ACC112 (cell line): Measurements from ENCODE around the gene BRAF.
"Not testable (repeated sequence)": the region's sequence is repeated elsewhere in the genome, so short reads cannot be mapped to it uniquely, and the experiment has no call there.

Experiments used
- H2AFZ ChIP-seq: fragments of 200-600 bp; sonication (generic); one replicate; pipeline ENCODE4 v1.6.0; 2017; ENCODE audit warnings: antibody characterized with exemption, low read length; ENCODE audit not compliant: unreplicated experiment
- H3K27ac ChIP-seq: fragments of 200-600 bp; sonication (generic); 2 replicates; pipeline ENCODE4 v1.5.1; 2014; ENCODE audit warnings: low read depth, mild to moderate bottlenecking, antibody characterized with exemption, low read length, moderate library complexity
- H3K27me3 ChIP-seq: fragments of 200-600 bp; sonication (generic); 2 replicates; pipeline ENCODE4 v1.6.1; 2014; ENCODE audit warnings: mild to moderate bottlenecking, antibody characterized with exemption, low read length, moderate library complexity, mixed read lengths; ENCODE audit not compliant: insufficient read depth
- H3K36me3 ChIP-seq: fragments of 200-600 bp; sonication (generic); 2 replicates; pipeline ENCODE4 v1.6.1; 2016; ENCODE audit warnings: mild to moderate bottlenecking, antibody characterized with exemption, low read length, moderate library complexity, mixed read lengths; ENCODE audit not compliant: insufficient read depth
- H3K4me1 ChIP-seq: fragments of 200-600 bp; sonication (generic); one replicate; pipeline ENCODE4 v1.6.1; 2016; ENCODE audit warnings: low read length, mixed read lengths; ENCODE audit not compliant: insufficient read depth, unreplicated experiment, control insufficient read depth
- H3K4me3 ChIP-seq: fragments of 200-600 bp; sonication (generic); 2 replicates; pipeline ENCODE4 v1.5.1; 2014; ENCODE audit warnings: mild to moderate bottlenecking, low read depth, low read length
- H3K79me2 ChIP-seq: fragments of 200-600 bp; sonication (generic); one replicate; pipeline ENCODE4 v1.6.0; 2016; ENCODE audit warnings: low read length; ENCODE audit not compliant: control insufficient read depth, unreplicated experiment, insufficient read depth

The BRAF gene

GRCh38 chr7:140722254-140722653 is 202.5 kb downstream of the BRAF start:
- Histone ChIP-seq H3K4me3 (no peak overlapping the region), H3K79me2 (no peaks in the 10 kb centered on the region), H3K27ac (no peak overlapping the region), H3K27me3 (no peaks in the 10 kb centered on the region), H2AFZ (no peak overlapping the region), H3K4me1 (no peaks in the 10 kb centered on the region), H3K36me3 (no peaks in the 10 kb centered on the region)

GRCh38 chr7:140719721-140720120 is 205.0 kb downstream of the BRAF start:
- Histone ChIP-seq H2AFZ (no peak overlapping the region), H3K36me3 (no peaks in the 10 kb centered on the region), H3K27me3 (no peaks in the 10 kb centered on the region), H3K4me3 (no peak overlapping the region), H3K27ac (no peak overlapping the region), H3K79me2 (no peaks in the 10 kb centered on the region), H3K4me1 (no peaks in the 10 kb centered on the region)

DNA sequence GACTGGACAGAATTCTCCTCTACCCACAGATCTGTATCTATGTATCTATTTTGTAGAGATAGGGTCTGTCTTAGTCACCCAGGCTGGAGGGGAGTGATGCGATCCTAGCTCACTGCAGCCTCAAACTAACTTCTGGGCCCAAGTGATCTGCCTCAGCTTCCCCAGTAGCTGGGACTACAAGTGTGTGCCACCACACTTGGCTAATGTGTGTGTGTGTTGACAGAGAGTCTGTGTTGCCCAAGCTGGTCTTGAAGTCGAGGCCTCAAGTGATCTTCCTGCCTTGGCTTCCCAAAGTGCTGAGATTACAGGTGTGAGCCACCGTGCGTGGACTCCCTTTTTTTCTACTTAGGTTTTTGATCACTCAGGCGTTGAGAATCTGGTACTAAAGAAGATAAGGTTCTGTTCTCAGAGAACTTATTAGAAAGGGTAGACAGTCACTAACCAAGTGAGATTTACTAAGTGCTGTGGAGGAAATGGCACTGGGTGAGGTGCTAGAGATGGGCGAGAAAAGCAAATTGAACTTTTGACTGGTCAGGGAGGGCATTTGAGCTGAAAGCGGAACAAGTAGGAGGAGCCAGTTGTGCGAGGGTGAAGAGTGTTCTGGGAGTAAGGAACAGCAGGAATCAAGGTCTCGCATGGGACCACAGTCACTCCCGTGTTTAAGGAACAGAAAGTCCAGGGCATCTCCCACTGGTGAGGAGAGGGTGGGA is 210.2 kb downstream of the BRAF start:
- H3K79me2 ChIP-seq = no peaks in the 10 kb centered on the region
- H3K36me3 ChIP-seq = peaks cover 3% of the 10 kb centered on the region; the same call in 1 of the 2 replicates
- no peak overlapping the region for H2AFZ ChIP-seq
- H3K4me3 ChIP-seq = no peak overlapping the region
- H3K27me3 ChIP-seq = no peaks in the 10 kb centered on the region
- H3K4me1 ChIP-seq = no peaks in the 10 kb centered on the region
- H3K27ac ChIP-seq = no peak overlapping the region

DNA sequence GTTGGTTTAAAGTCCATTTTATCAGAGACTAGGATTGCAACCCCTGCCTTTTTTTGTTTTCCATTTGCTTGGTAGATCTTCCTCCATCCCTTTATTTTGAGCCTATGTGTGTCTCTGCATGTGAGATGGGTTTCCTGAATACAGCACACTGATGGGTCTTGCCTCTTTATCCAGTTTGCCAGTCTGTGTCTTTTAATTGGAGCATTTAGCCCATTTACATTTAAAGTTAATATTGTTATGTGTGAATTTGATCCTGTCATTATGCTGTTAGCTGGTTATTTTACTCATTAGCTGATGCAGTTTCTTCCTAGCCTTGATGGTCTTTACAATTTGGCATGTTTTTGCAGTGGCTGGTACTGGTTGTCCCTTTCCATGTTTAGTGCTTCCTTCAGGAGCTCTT is 212.3 kb downstream of the BRAF start:
- H3K27ac ChIP-seq = not testable (repeated sequence)

DNA sequence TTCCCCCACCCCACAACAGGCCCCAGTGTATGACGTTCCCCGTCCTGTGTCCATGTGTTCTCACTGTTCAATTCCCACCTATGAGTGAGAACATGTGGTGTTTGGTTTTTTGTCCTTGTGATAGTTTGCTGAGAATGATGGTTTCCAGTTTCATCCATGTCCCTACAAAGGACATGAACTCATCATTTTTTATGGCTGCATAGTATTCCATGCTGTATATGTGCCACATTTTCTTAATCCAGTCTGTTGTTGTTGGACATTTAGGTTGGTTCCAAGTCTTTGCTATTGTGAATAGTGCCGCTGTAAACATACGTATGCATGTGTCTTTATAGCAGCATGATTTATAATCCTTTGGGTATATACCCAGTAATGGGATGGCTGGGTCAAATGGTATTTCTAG is 216.0 kb downstream of the BRAF start:
- not testable (repeated sequence) for H3K27ac ChIP-seq, H3K79me2 ChIP-seq, H3K4me3 ChIP-seq, H2AFZ ChIP-seq, H3K36me3 ChIP-seq, H3K4me1 ChIP-seq, H3K27me3 ChIP-seq

More for the DNA sequence above, 212.3 kb downstream of the BRAF start:
- not testable (repeated sequence) for H3K4me1 ChIP-seq, H3K36me3 ChIP-seq, H3K4me3 ChIP-seq, H3K27me3 ChIP-seq, H3K79me2 ChIP-seq, H2AFZ ChIP-seq

DNA sequence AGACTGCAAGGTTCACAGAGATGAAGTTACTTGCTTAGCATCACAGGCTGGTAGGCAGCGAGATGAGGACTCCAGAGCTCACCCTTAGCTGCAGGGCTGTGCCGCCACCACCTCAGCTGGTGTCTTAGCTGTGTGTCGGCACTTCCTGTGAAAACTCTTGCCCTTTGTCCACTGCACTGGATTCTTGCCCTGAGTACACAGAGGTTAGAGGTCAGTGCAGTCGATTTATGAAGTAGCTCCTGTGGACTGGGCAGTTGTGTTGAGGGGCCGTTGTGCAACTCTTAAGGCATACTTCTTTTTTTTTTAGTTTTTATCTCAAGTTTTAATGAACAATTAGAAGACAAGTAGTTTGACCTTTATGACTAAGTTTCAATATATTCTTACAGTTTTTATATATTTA is 217.6 kb downstream of the BRAF start:
- no peak overlapping the region for H3K27ac ChIP-seq
- peaks cover 10% of the 10 kb centered on the region; the same call in 1 of the 2 replicates for H3K36me3 ChIP-seq

GRCh38 chr7:140704205-140704604 is 220.5 kb downstream of the BRAF start:
- H3K4me3 ChIP-seq = no peak overlapping the region
- H2AFZ ChIP-seq = no peak overlapping the region
- peaks cover 31% of the 10 kb centered on the region for H3K79me2 ChIP-seq
- H3K4me1 ChIP-seq = no peaks in the 10 kb centered on the region
- no peak overlapping the region for H3K27ac ChIP-seq
- peaks cover 10% of the 10 kb centered on the region; the same call in 1 of the 2 replicates for H3K36me3 ChIP-seq
- H3K27me3 ChIP-seq = no peaks in the 10 kb centered on the region

More for the DNA sequence above, 217.6 kb downstream of the BRAF start:
- Histone ChIP-seq H2AFZ (no peak overlapping the region), H3K79me2 (peaks cover 7% of the 10 kb centered on the region), H3K4me3 (no peak overlapping the region), H3K27me3 (no peaks in the 10 kb centered on the region), H3K4me1 (no peaks in the 10 kb centered on the region)

DNA sequence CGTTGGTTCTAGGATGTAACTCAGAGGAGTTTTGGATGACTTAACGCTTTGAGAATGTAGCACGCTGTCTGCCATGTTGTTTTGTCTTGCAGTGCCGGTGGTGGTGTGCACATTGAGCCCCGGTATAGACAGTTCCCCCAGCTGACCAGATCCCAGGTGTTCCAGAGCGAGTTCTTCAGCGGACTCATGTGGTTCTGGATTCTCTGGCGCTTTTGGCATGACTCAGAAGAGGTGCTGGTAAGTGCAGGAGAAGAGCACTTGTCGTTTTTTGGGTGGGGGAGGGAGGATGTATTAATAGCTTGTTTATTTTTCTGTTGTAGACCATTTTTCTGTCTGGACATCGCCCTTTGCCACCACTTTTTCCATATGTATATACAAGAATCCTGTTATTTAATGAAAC is 222.0 kb downstream of the BRAF start:
- Histone ChIP-seq H3K4me3 (no peak overlapping the region), H3K27me3 (no peaks in the 10 kb centered on the region), H3K27ac (no peak overlapping the region), H3K79me2 (peaks cover 43% of the 10 kb centered on the region), H2AFZ (no peak overlapping the region), H3K36me3 (peaks cover 10% of the 10 kb centered on the region; the same call in 1 of the 2 replicates), H3K4me1 (peaks cover 7% of the 10 kb centered on the region)

DNA sequence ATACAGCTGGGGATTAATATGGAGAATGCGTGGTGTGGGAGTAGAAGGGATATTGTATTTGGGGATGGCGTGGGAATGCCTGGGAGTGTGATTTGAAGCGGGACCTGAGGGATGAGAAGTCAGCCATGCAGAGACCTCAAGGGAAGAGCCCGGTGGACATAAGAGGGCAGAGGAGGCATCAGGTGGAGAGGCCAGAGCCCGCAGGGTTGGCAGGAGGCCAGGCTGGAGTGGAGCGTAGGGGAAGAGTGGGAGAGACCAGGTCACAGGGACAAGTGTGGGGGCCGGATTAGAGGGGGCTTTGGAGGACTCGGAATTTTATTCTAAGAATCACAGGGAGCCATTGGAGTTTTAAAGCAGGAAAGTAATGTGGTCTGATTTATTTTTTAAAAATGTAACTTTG is 226.3 kb downstream of the BRAF start:
- Histone ChIP-seq H3K27me3 (no peaks in the 10 kb centered on the region), H2AFZ (no peak overlapping the region), H3K4me1 (peaks cover 10% of the 10 kb centered on the region), H3K27ac (no peak overlapping the region), H3K36me3 (peaks cover 6% of the 10 kb centered on the region; the same call in 1 of the 2 replicates), H3K4me3 (peak overlapping the region; percentile 85), H3K79me2 (peaks cover 49% of the 10 kb centered on the region)

- Histone ChIP-seq H3K79me2 (peaks cover 46% of the 10 kb centered on the region), H2AFZ (peak overlapping the region; percentile 79), H3K27me3 (no peaks in the 10 kb centered on the region), H3K36me3 (peaks cover under 1% of the 10 kb centered on the region; the same call in 1 of the 2 replicates), H3K4me1 (peaks cover 10% of the 10 kb centered on the region), H3K4me3 (peak overlapping the region; percentile 85), H3K27ac (peak overlapping the region; percentile 54)
Observed at GRCh38 chr7:140697447-140698143, 227.1 kb downstream of the BRAF start.
